HL-60 (cell line): ENCODE results near the gene KCTD13.

Experiments
- CTCF ChIP-seq: IDR thresholded peaks from one replicate; pipeline ENCODE4 v1.5.1; 2011; ENCODE audit warnings: low read length, control low read depth, inconsistent platforms; ENCODE audit not compliant: insufficient read depth
- GABPA ChIP-seq: IDR thresholded peaks from 2 replicates; pipeline ENCODE4 v1.6.1; 2012; ENCODE audit warnings: low read depth
- POLR2AphosphoS5 ChIP-seq: IDR thresholded peaks from 2 replicates; pipeline ENCODE4 v1.6.1; 2012; ENCODE audit warnings: low read depth
- REST ChIP-seq: IDR thresholded peaks from 2 replicates; pipeline ENCODE4 v1.6.1; 2012; ENCODE audit warnings: low read depth; ENCODE audit not compliant: insufficient replicate concordance

GRCh38 chr16:29958756-29959155, 32.7 kb upstream of the KCTD13 start:
- no peak for TF ChIP-seq CTCF
- no peak for TF ChIP-seq REST
- TF ChIP-seq POLR2AphosphoS5, result no peak
- TF ChIP-seq GABPA, result no peak
